ENCODE data around the gene ECE2.

The ECE2 gene

GRCh38 chr3:184277366-184277765 lies 1.5 kb downstream of the ECE2 start:
- DNase-seq, result no peak

- no peak for DNase-seq
Observed at GRCh38 chr3:184282941-184283340, 7.1 kb downstream of the ECE2 start.

- DNase-seq, result no peak
Observed at GRCh38 chr3:184283681-184284080, 7.9 kb downstream of the ECE2 start.

- DNase-seq, result no peak
Observed at GRCh38 chr3:184284696-184285095, 8.9 kb downstream of the ECE2 start.

- DNase-seq, result peak; percentile 53
Observed at GRCh38 chr3:184289426-184289938, 13.7 kb downstream of the ECE2 start.

- no peak for DNase-seq
Observed at GRCh38 chr3:184290331-184290730, 14.5 kb downstream of the ECE2 start.

GRCh38 chr3:184291044-184291737 lies 15.4 kb downstream of the ECE2 start:
- no peak for DNase-seq

- DNase-seq, result no peak
Observed at GRCh38 chr3:184291738-184292445, 16.1 kb downstream of the ECE2 start.

- DNase-seq, result no peak
Observed at GRCh38 chr3:184295771-184296170, 19.9 kb downstream of the ECE2 start.

GRCh38 chr3:184296616-184297015 lies 20.8 kb downstream of the ECE2 start:
- no peak for DNase-seq

- peak; percentile 86 for DNase-seq
Observed at GRCh38 chr3:184298759-184299487, 23.1 kb downstream of the ECE2 start, which contains the start of gene PSMD2. Gene PSMD2 (plus strand): TSS chr3:184299241. CDS start chr3:184299267, 26 bp downstream.

- no peak for DNase-seq
Observed at GRCh38 chr3:184299488-184300377, 23.9 kb downstream of the ECE2 start.

- no peak for DNase-seq
Observed at GRCh38 chr3:184300378-184300720, 24.5 kb downstream of the ECE2 start.

- DNase-seq, result no peak
Observed at GRCh38 chr3:184305577-184305976, 29.8 kb downstream of the ECE2 start.

- DNase-seq, result no peak
Observed at GRCh38 chr3:184306341-184306972, 30.6 kb downstream of the ECE2 start.

GRCh38 chr3:184307915-184308314 lies 32.1 kb downstream of the ECE2 start:
- DNase-seq, result no peak

GRCh38 chr3:184308744-184309143 lies 32.9 kb downstream of the ECE2 start:
- DNase-seq, result no peak

GRCh38 chr3:184311633-184312032 lies 35.8 kb downstream of the ECE2 start:
- no peak for DNase-seq

- peak; percentile 55 for DNase-seq
Observed at GRCh38 chr3:184314363-184314699, 38.5 kb downstream of the ECE2 start, which contains the start of gene EIF4G1. Gene EIF4G1 (plus strand): TSS chr3:184314606. CDS start chr3:184315797, 1,191 bp downstream.

GRCh38 chr3:184314700-184315542 lies 39.1 kb downstream of the ECE2 start:
- DNase-seq, result no peak

- no peak for DNase-seq
Observed at GRCh38 chr3:184315543-184315867, 39.7 kb downstream of the ECE2 start.

Measured in NCI-H1436 treated with DMSO at 0.1 percent for 48 hours (cell line).